Fibroblast of skin of left biceps (primary cell): ENCODE results near the gene HDAC9.

ENCODE experiments used
- DNase-seq, 2 experiments: peaks; one replicate each; pipeline ENCODE4 v3.0.0-alpha.2; 2013; ENCODE audit warnings: low read depth in 2 of 2

The HDAC9 gene

GRCh38 chr7:18655506-18655905 lies 160.0 kb downstream of the HDAC9 start:
- DNase-seq = no peak

- DNase-seq = no peak
These were observed 160.4 kb downstream of the HDAC9 start for GRCh38 chr7:18655912-18656311.

DNA sequence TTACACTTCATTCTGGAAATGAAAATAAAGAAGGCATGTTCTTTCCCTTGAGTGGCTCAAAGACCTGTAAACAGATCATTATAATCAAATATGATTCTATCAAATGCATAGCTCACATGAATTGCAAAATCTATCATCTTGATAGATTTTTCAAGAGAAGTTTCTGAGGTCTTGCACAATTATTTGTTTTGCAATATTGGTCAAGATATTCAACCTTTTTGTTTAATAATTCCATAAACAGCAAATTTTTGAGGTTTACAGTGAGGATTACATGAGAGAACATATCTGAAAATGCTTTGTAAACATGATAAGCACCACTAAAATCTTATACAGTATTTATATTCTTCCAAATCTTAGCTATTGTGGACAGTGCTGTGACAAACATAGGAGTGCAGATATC lies 160.8 kb downstream of the HDAC9 start:
- no peak for DNase-seq

DNA sequence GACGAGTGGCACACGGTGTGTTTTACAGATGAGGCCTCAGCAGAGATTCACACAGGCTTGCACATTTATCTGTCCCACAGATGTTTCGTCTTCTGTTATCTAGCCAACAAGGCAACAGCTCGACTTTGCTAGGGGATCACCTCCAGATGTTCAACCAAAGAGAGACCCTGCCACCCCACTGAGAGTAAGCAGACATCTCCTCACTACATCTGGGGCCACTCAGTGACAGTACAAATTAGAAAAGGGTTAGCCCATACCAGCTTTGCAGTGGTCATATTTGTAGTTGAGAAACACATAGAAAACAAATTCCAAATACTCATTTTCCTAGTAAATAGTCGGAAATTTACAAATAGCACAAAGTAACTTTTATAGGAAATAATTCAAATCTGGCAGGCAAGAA lies 164.2 kb downstream of the HDAC9 start:
- no peak for DNase-seq

DNA sequence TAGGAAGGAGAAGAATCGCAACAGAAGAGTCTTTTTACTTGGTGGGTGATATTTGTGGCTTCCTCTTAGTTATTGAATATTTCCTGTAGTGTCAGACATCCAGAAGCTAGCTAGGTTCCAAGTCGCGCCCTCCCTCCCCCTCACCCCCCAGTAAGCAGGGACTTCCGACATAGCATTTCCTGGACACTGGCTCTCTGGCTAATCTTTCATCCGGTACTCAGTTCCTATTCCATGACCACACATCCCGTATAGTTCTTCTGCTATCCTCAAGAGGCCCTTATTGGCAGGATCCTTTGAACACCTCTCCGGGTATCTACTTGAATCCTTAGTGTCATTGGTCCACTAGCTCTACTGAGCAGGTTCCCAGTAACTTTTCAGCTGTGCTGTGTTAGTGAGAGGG lies 167.8 kb downstream of the HDAC9 start:
- no peak for DNase-seq

GRCh38 chr7:18666107-18666728 lies 170.7 kb downstream of the HDAC9 start:
- DNase-seq = peak in 1 of 2 experiments; percentile 27

GRCh38 chr7:18667466-18667865 lies 171.9 kb downstream of the HDAC9 start:
- DNase-seq = peak; percentile 39 to 47

GRCh38 chr7:18671176-18671575 lies 175.6 kb downstream of the HDAC9 start:
- no peak for DNase-seq

GRCh38 chr7:18675579-18675978 lies 180.0 kb downstream of the HDAC9 start:
- DNase-seq = no peak

- no peak for DNase-seq
These were observed 183.7 kb downstream of the HDAC9 start for GRCh38 chr7:18679261-18679660.

DNA sequence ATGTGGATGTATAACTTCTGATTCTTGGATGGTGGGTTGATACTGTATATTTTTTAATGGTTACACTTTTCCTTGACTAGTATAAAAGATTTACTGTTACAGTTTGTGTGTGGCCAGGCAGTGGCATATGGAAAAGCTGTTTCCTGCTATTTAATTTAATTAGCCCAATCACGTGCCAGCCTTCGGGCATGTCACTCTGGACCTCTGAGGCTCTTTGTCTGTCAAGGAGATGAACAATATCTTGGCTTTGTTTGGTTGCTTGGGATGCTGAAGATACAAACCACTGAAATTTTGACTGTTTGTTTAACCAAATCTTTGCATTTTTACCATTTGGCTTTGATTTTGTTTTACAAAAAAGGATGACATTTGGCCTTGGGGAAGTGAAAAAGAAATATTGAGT lies 185.0 kb downstream of the HDAC9 start:
- DNase-seq = no peak

GRCh38 chr7:18684916-18685315 lies 189.4 kb downstream of the HDAC9 start:
- no peak for DNase-seq

DNA sequence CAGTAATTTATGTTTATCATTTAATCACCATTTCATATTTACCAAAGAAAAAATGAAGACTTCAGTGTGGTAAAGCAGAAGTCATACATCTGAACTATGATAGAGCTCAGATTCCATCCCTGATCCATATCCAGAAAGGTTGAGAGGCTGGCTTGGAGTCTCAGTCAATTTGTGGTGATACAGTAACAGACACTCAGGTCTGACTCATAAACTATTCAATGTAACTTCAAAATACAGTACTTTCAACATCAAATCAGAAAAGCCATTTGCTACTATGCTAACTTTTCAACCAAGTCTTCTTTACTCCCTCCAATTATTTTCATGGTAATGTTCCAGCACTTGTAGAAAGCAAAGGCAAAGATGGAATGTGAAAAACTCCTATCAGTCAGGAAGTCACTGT lies 190.4 kb downstream of the HDAC9 start:
- peak; percentile 13 to 33 for DNase-seq

DNA sequence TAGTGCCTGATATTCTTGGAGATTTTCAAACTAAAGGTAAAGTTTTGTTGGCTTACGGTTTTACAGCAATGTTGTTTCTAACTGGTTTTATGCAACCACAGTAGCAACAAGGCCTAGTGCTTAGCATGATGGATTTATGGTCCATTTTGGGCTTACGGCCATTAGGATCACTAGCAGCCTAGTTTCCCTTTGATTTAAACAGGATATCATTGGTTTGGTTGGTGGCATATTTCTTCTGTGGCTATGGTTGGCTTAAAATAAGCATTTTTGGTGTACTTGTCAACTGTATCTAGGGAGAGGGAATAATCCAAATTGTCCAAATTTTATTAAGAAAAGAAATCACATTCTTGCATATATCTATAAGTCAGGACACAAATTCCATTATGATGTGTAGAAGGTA lies 194.0 kb downstream of the HDAC9 start:
- DNase-seq = peak; percentile 43 to 50

GRCh38 chr7:18693406-18693805 lies 197.9 kb downstream of the HDAC9 start:
- DNase-seq = peak; percentile 77 to 78

DNA sequence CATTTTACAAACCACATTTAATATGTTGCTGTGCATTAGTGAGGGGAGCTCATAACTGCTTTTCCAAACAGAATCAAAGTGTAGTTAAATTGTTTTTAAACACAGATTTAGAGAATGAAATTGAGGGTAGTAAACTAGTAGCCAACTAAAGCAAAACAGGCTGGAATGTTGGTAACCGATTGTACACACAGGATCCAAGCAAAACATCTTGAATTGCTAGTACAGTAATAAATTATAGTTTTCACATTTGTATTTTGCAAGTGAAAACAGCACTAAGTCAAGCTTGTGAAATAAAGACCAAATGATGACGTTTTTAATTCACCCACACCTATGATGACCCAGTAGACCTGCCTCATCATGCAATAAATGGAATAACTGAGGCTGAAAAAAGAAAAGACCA lies 198.3 kb downstream of the HDAC9 start:
- DNase-seq = peak in 1 of 2 experiments; percentile 55

DNA sequence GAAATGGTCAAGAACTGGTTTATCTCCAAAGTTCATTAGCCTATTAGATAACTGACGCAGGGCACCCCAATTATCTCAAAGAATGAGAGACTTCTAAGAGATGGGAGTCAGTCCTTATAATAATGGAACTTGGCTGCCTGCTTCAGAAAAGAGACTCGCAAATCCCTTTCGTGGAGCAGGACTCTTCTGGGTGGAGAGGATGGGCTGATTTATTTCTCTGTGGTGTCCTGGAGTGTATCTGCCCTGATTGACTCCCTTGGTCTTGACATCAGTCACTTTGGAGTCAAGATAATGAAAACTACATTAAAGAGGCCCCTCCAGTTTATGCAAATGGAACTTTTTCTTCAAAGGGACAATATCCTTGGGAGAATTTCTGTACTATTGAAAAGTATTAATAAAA lies 198.9 kb downstream of the HDAC9 start:
- no peak for DNase-seq

GRCh38 chr7:18694911-18695310 lies 199.4 kb downstream of the HDAC9 start:
- no peak for DNase-seq

- no peak for DNase-seq
These were observed 202.7 kb downstream of the HDAC9 start for GRCh38 chr7:18698258-18698734.

DNA sequence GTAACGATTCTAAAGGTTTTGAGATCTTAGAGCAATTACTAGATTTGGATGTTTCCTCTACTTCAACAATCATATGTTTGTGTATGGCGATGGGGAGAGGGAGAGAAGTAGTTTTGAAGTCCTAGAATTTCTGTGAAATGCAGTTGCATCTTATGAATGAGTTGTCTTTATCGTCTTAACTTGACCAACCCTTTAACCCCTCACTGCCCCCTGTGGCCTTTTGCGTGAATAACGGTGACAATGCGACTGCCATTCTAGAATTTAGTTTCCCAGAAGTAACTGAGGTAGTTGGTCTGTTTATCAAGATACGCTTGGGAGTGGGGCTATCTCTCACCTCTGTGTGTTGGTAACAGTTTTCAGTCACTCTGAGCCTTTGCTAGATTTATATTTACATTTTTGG lies 204.6 kb downstream of the HDAC9 start:
- no peak for DNase-seq

DNA sequence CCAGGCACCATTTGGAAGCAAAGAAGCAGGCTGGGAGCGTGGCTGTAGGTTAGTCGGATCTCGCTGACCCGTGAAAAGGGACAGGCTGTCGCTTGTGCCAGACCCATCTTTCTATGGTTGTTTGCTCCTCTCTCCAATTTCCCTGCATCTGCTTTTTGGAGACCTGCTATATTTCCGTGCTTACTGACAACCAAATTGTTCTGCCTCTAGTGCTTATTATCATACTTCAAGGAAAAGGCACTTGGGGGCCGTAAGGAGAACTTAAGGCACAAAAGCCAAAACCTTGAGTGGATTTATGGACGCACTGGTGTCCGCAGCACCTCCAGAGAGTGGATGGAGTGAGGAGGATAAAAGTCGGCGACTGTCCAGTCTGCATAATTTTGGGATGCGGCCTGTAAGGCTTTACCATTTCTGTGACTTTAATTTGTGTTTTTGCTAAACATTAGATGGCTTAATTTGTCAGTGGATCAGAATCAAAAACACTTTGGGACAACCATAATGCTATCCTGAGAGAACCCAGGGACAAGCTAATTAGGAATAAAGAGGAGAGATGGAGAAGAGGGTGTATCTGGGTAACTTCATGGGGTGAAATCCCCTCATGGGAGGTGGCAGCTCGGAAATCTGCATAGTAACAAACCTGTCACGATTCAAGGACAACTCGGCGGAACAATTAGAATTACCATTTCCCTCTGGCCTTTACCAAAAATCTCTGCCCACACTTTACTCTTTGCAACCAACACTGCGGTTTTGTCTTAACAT lies 206.7 kb downstream of the HDAC9 start:
- no peak for DNase-seq

GRCh38 chr7:18703685-18704084 lies 208.1 kb downstream of the HDAC9 start:
- DNase-seq = no peak

DNA sequence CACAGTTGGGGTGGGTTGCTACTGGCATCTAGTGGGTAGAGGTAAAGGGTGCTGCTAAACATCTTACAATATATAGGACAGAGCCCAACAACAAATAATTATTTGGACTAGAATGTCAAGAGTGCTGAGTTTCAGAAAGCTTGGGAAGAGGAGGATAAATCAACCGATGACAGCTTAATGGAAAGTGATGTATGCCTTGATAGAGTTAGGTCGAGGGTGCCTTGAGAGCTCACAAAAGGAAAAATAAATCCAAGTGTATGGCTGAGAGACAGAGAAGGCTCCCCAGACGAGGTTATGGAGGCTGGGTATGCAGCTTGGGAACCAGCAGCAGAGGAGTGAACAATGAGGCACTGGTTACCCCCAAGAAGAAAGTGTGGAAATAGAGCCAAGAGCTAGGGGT lies 211.1 kb downstream of the HDAC9 start:
- no peak for DNase-seq
